Panc1 (cell line): ENCODE measurements around the gene PSORS1C1.

Source experiments
- CTCF ChIP-seq: fragments of 450-650 bp; IDR thresholded peaks from 2 replicates; pipeline ENCODE4 v1.5.1; 2017; ENCODE audit warnings: mild to moderate bottlenecking
- REST ChIP-seq, 2 experiments: IDR thresholded peaks; 2 replicates each; pipeline ENCODE4 v1.6.1; 2011 to 2012; ENCODE audit warnings: low read depth in 2 of 2, control low read depth in 1 of 2, low read length in 1 of 2, mild to moderate bottlenecking in 1 of 2, moderate library complexity in 1 of 2; ENCODE audit not compliant: insufficient read depth in 1 of 2
- SIN3A ChIP-seq: IDR thresholded peaks from 2 replicates; pipeline ENCODE4 v1.6.1; 2012; ENCODE audit warnings: low read depth, mild to moderate bottlenecking, low read length, moderate library complexity, borderline replicate concordance; ENCODE audit not compliant: insufficient read depth
- TCF7L2 ChIP-seq: IDR thresholded peaks from 2 replicates; pipeline ENCODE4 v1.6.1; 2011; ENCODE audit warnings: mild to moderate bottlenecking, low read depth, low read length, inconsistent platforms

- TF ChIP-seq CTCF (no peak), SIN3A (no peak), REST (IDR thresholded peaks at IDR 0.05; ENCODE audit: insufficient read depth in 1 of 2, low read depth in 2 of 2, low read length in 1 of 2) (no peak), TCF7L2 (no peak)
These were observed 27.8 kb downstream of the PSORS1C1 start for GRCh38 chr6:31142361-31142761.
